HCT116 (cell line): ENCODE measurements around the gene SHH. TPM values are rescaled to one million over a fixed set of nuclear protein-coding genes. Genes with fewer than 3 reads are reported as not detected.

Source experiments
- ATAC-seq: fragments of 200-7000 bp; cut with Tn5 transposase; 2 replicates; pipeline ENCODE4 v1.9.1; 2020; ENCODE audit warnings: mild to moderate bottlenecking, moderate library complexity
- BruUV-seq: library from RNA; stranded (reverse); fragments of 400-500 nt; replicated peaks from 2 replicates; lab custom pipeline; 2021; lab: Mats Ljungman, UMichigan
- CTCF ChIA-PET: fragments of 300-600 bp; sonication (Branson Sonifier 250); formaldehyde crosslinking; loops from one replicate; lab custom pipeline; 2021; ENCODE audit warnings: antibody characterized with exemption; lab: Charles Lee
- POLR2A ChIA-PET: fragments of 300-600, 350-600 bp; sonication (Branson Sonifier 250); formaldehyde crosslinking; loops from one replicate; lab custom pipeline; 2021; ENCODE audit warnings: antibody characterized with exemption; lab: Charles Lee
- RAD21 ChIA-PET, 2 experiments: fragments of 300-600 bp; sonication (Branson Sonifier 250); formaldehyde crosslinking; loops; one replicate each; lab custom pipeline; 2023; ENCODE audit warnings: low total read pairs in 2 of 2; ENCODE audit not compliant: uncharacterized antibody in 2 of 2, unreplicated experiment in 2 of 2, low non-redundant PET in 1 of 2; lab: Charles Lee
- DNase-seq: peaks from one replicate; pipeline ENCODE4 v3.0.0-alpha.2; 2010; ENCODE audit warnings: low read depth, low spot score
- H2AFZ ChIP-seq: fragments of 200-600 bp; shearing (Covaris generic), sonication (generic); 2 replicates; pipeline ENCODE4 v1.6.1; 2017; ENCODE audit warnings: low read depth, mixed run types, mixed read lengths, antibody characterized with exemption, low read length; ENCODE audit not compliant: poor library complexity, severe bottlenecking
- H3K27ac ChIP-seq: 2 replicates; pipeline ENCODE4 v1.5.1; 2012; ENCODE audit warnings: low read depth, low read length
- H3K27me3 ChIP-seq: fragments of 200-600 bp; sonication (generic); 2 replicates; pipeline ENCODE4 v1.6.1; 2016; ENCODE audit warnings: mixed run types, low read length, mixed read lengths; ENCODE audit not compliant: insufficient read depth
- H3K36me3 ChIP-seq, 2 experiments: fragments of 200-500 bp in 1 of 2; fragments of 200-600 bp in 1 of 2; sonication (Bioruptor generic) in 1 of 2; sonication (generic) in 1 of 2; 2 replicates each; pipeline versions ENCODE4 v1.5.1 to v1.6.1; 2014 to 2016; ENCODE audit warnings: low read length in 2 of 2, inconsistent platforms in 1 of 2, mixed read lengths in 1 of 2, mixed run types in 1 of 2; ENCODE audit not compliant: insufficient read depth in 2 of 2, control insufficient read depth in 1 of 2
- H3K4me1 ChIP-seq, 2 experiments: fragments of 200-600 bp in 1 of 2; sonication (generic) in 1 of 2; 2 replicates each; pipeline versions ENCODE4 v1.5.1 to v1.6.1; 2012 to 2017; ENCODE audit warnings: low read length in 2 of 2, inconsistent platforms in 1 of 2, mild to moderate bottlenecking in 1 of 2, mixed read lengths in 1 of 2, mixed run types in 1 of 2, moderate library complexity in 1 of 2; ENCODE audit not compliant: insufficient read depth in 2 of 2, control insufficient read depth in 1 of 2
- H3K4me2 ChIP-seq: fragments of 200-600 bp; sonication (generic); 2 replicates; pipeline ENCODE4 v1.6.1; 2017; ENCODE audit warnings: mixed run types, low read length, mixed read lengths
- H3K4me3 ChIP-seq, 2 experiments: fragments of 200-600 bp in 1 of 2; sonication (generic) in 1 of 2; replicated peaks in 1 of 2; 2 replicates each; pipeline ENCODE4 v1.5.1; 2011 to 2016; ENCODE audit warnings: low read length in 2 of 2, control low read depth in 1 of 2, low read depth in 1 of 2, mild to moderate bottlenecking in 1 of 2, mixed read lengths in 1 of 2, mixed run types in 1 of 2
- H3K79me2 ChIP-seq: fragments of 200-600 bp; sonication (generic); 2 replicates; pipeline ENCODE4 v1.6.1; 2017; ENCODE audit warnings: mild to moderate bottlenecking, mixed run types, low read length, moderate library complexity, mixed read lengths; ENCODE audit not compliant: insufficient read depth
- H3K9ac ChIP-seq: fragments of 200-600 bp; sonication (generic); 2 replicates; pipeline ENCODE4 v1.6.1; 2016; ENCODE audit warnings: low read length, mixed read lengths
- H3K9me2 ChIP-seq: fragments of 200-600 bp; sonication (generic), shearing (Covaris generic); 2 replicates; pipeline ENCODE4 v1.6.1; 2017; ENCODE audit warnings: mixed run types, mild to moderate bottlenecking, moderate library complexity; ENCODE audit not compliant: insufficient read depth
- H3K9me3 ChIP-seq, 2 experiments: fragments of 200-500 bp in 1 of 2; fragments of 200-600 bp in 1 of 2; sonication (Bioruptor generic) in 1 of 2; sonication (generic) in 1 of 2; 2 replicates each; pipeline ENCODE4 v1.6.1; 2014 to 2017; ENCODE audit warnings: low read length in 2 of 2, mixed read lengths in 2 of 2, inconsistent platforms in 1 of 2, low read depth in 1 of 2, mild to moderate bottlenecking in 1 of 2, mixed run types in 1 of 2, moderate library complexity in 1 of 2; ENCODE audit not compliant: control insufficient read depth in 1 of 2, insufficient read depth in 1 of 2
- H4K20me1 ChIP-seq: fragments of 200-600 bp; sonication (generic), shearing (Covaris generic); 2 replicates; pipeline ENCODE4 v1.6.1; 2017; ENCODE audit warnings: mixed run types, mild to moderate bottlenecking, moderate library complexity; ENCODE audit not compliant: insufficient read depth
- CBX3 ChIP-seq: IDR thresholded peaks from 2 replicates; pipeline ENCODE4 v1.6.1; 2012; ENCODE audit warnings: low read depth
- CEBPB ChIP-seq: IDR thresholded peaks from 2 replicates; pipeline ENCODE4 v1.6.1; 2012; ENCODE audit warnings: low read depth
- CTCF ChIP-seq, 3 experiments: fragments of 200-600 bp in 1 of 3; sonication (generic) in 1 of 3; IDR thresholded peaks in 2 of 3; conservative IDR thresholded peaks in 1 of 3; 2 replicates each; pipeline ENCODE4 v1.5.1; 2012 to 2017; ENCODE audit warnings: low read depth in 2 of 3, low read length in 2 of 3, antibody characterized with exemption in 1 of 3, borderline replicate concordance in 1 of 3, control low read depth in 1 of 3, mild to moderate bottlenecking in 1 of 3, mixed read lengths in 1 of 3, mixed run types in 1 of 3, moderate library complexity in 1 of 3; ENCODE audit not compliant: insufficient read depth in 1 of 3
- EGR1 ChIP-seq: IDR thresholded peaks from 2 replicates; pipeline ENCODE4 v1.6.1; 2012; ENCODE audit warnings: low read depth
- ELF1 ChIP-seq: IDR thresholded peaks from 2 replicates; pipeline ENCODE4 v1.6.1; 2012; ENCODE audit warnings: low read depth, borderline replicate concordance
- EZH2phosphoT487 ChIP-seq: fragments of 200-600 bp; IDR thresholded peaks from 2 replicates; pipeline ENCODE4 v1.6.1; 2018; ENCODE audit warnings: antibody characterized with exemption, borderline replicate concordance
- POLR2A ChIP-seq: IDR thresholded peaks from 2 replicates; pipeline ENCODE4 v1.7.0; 2011; ENCODE audit warnings: borderline replicate concordance; ENCODE audit not compliant: insufficient read depth, insufficient read length; ENCODE audit errors: extremely low read depth
- SP1 ChIP-seq: IDR thresholded peaks from 2 replicates; pipeline ENCODE4 v1.6.1; 2012; ENCODE audit warnings: low read depth
- YY1 ChIP-seq: IDR thresholded peaks from 2 replicates; pipeline ENCODE4 v1.6.1; 2011; ENCODE audit warnings: low read length, low read depth, moderate library complexity, mild to moderate bottlenecking; ENCODE audit not compliant: insufficient replicate concordance; ENCODE audit errors: extremely low read depth
- ZBTB33 ChIP-seq: IDR thresholded peaks from 2 replicates; pipeline ENCODE4 v1.6.1; 2011; ENCODE audit warnings: mild to moderate bottlenecking, low read length, moderate library complexity; ENCODE audit not compliant: insufficient replicate concordance; ENCODE audit errors: extremely low read depth
- ZFX ChIP-seq: fragments of 450-650 bp; IDR thresholded peaks from 2 replicates; pipeline ENCODE4 v1.6.1; 2017
- intact Hi-C: fragments of 100-400 bp; cut with micrococcal nuclease; formaldehyde crosslinking; loops from 2 replicates; pipeline ENCODE4 v1.10.0; 2022
- total RNA-seq: library from RNA; stranded (reverse); gene quantifications from one replicate; pipeline ENCODE4 v1.2.1, GENCODE V29; 2021; ENCODE audit not compliant: unreplicated experiment

SHH gene
- total RNA-seq, 1 experiment from 2014 or later, result 0.32 TPM

GRCh38 chr7:155810770-155811559, 1.3 kb downstream of the SHH start (continued):
- TF ChIP-seq EZH2phosphoT487, result no peak
- TF ChIP-seq ZFX, result no peak
- no peak for TF ChIP-seq SP1
- TF ChIP-seq CEBPB, result no peak
- no peak for TF ChIP-seq EGR1
- TF ChIP-seq ZBTB33, result no peak

DNA sequence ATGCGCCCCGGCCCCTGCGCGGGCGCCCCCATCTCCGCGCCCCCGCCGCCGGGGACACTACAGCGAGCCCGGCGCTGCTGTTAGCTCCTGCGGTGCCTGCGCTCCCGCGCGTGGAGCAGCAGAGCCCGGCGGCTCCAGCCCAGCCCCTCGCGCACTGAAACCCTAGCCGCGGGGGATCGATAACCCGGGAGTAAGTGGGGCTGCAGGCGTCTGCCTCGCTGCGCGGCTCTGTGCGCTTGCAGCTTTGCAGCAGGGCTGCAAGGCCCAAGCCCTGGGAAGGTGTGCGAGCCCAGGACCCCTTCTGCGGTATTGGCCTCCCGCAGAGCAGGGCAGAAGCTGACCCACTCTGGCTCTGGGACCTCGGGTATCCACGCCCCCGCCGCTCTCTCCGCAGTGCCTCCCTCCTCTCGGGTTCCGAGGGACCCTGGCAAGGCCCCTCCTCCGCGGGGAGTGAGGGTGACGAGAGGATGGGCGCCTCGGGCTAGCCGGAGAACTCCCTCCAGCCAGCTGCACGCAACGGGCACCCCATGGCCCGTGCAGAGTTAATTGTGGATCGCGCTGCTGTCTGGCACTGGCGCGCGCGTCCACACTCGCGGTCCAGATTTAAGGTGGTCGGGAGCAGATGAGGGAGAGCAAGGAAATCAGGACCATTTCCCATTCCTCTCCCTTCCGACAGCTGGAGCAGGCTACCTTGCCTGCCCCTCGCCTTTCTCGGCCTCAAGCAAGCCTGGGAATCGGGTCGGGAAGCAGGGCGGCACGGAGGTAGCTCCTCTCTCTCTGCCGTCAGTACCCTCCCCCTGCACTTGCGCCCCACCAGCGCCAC, 2.1 kb downstream of the SHH start:
- H3K9ac ChIP-seq, result no peak overlapping the region

More for the DNA sequence above, 2.1 kb downstream of the SHH start:
- no peak for ATAC-seq
- H3K9me3 ChIP-seq, result no peaks in the 10 kb centered on the region
- intact Hi-C loops, result no loop called here
- H3K4me2 ChIP-seq, result no peak overlapping the region
- POLR2A ChIA-PET, result no interaction called here
- no peaks in the 10 kb centered on the region for H3K79me2 ChIP-seq
- CTCF ChIA-PET, result no interaction called here
- no peak for DNase-seq
- BruUV-seq, result no TSS peak
- H4K20me1 ChIP-seq, result no peaks in the 10 kb centered on the region
- no peaks in the 10 kb centered on the region for H3K9me2 ChIP-seq
- RAD21 ChIA-PET, result no interaction called here
- TF ChIP-seq YY1, result no peak
- TF ChIP-seq CTCF (IDR thresholded peaks at IDR 0.05 in 2 of 3, conservative IDR thresholded peaks at IDR 0.05 in 1 of 3; ENCODE audit: borderline replicate concordance in 1 of 3, insufficient read depth in 1 of 3, low read depth in 2 of 3, low read length in 2 of 3), result no peak
- TF ChIP-seq POLR2A, result no peak
- TF ChIP-seq CBX3, result no peak
- no peak for TF ChIP-seq SP1
- TF ChIP-seq ELF1, result no peak
- TF ChIP-seq EGR1, result no peak
- H3K4me1 ChIP-seq, result peaks cover 0 to 4% of the 10 kb centered on the region in 2 experiments; a peak in 2 of 4 replicates
- H3K36me3 ChIP-seq, result no peaks in the 10 kb centered on the region
- H3K27me3 ChIP-seq, result 0 out of 2 replicates have a peak, but pooled peaks cover 5% of the 10 kb centered on the region
- no peak overlapping the region for H2AFZ ChIP-seq
- H3K4me3 ChIP-seq, result no peak overlapping the region
- no peak overlapping the region for H3K27ac ChIP-seq
